Endothelial cell (in vitro differentiated cells): ENCODE results near the gene ATXN1L. TPM values are rescaled to one million over a fixed set of nuclear protein-coding genes. Genes with fewer than 3 reads are reported as not detected.
A peak's percentile ranks its signal among the peaks of the same experiment; 100 is the strongest.

Experiments used
- DNase-seq: peaks from one replicate; pipeline ENCODE4 v3.0.0; 2021; ENCODE audit warnings: low spot score
- H3K27ac Mint-ChIP-seq: one replicate; pipeline ENCODE4 v1.8.0; 2021; ENCODE audit warnings: mixed read lengths, inconsistent platforms; ENCODE audit not compliant: unreplicated experiment
- H3K27me3 Mint-ChIP-seq: one replicate; pipeline ENCODE4 v1.8.0; 2021; ENCODE audit warnings: mild to moderate bottlenecking, moderate library complexity, mixed read lengths, inconsistent platforms; ENCODE audit not compliant: unreplicated experiment
- H3K36me3 Mint-ChIP-seq: one replicate; pipeline ENCODE4 v1.8.0; 2021; ENCODE audit warnings: mild to moderate bottlenecking, low read depth, mixed read lengths, inconsistent platforms; ENCODE audit not compliant: unreplicated experiment
- H3K4me1 Mint-ChIP-seq: one replicate; pipeline ENCODE4 v1.8.0; 2021; ENCODE audit warnings: mild to moderate bottlenecking, mixed read lengths, inconsistent platforms; ENCODE audit not compliant: unreplicated experiment
- H3K4me3 Mint-ChIP-seq: one replicate; pipeline ENCODE4 v1.8.0; 2021; ENCODE audit warnings: mild to moderate bottlenecking, mixed read lengths, inconsistent platforms; ENCODE audit not compliant: unreplicated experiment
- H3K9me3 Mint-ChIP-seq: one replicate; pipeline ENCODE4 v1.8.0; 2021; ENCODE audit warnings: mixed read lengths, inconsistent platforms; ENCODE audit not compliant: unreplicated experiment
- total RNA-seq: library from RNA; stranded (reverse); fragmentation: NEBNext Ultra II Directional; extraction: Animal tissue kit (Norgen Biotek cat#: 25700); gene quantifications from one replicate; pipeline ENCODE4 v1.2.1, GENCODE V29; 2021; ENCODE audit not compliant: unreplicated experiment
- TF ChIP-seq, protein P1 (sequence below): fragments of 200-600 bp; sonication (generic); IDR thresholded peaks from one replicate; pipeline ENCODE4 v1.5.0; 2021; ENCODE audit warnings: antibody characterized with exemption; ENCODE audit not compliant: unreplicated experiment

ATXN1L gene
- total RNA-seq, 1 donor from 2014 or later: 34.4 TPM

DNA sequence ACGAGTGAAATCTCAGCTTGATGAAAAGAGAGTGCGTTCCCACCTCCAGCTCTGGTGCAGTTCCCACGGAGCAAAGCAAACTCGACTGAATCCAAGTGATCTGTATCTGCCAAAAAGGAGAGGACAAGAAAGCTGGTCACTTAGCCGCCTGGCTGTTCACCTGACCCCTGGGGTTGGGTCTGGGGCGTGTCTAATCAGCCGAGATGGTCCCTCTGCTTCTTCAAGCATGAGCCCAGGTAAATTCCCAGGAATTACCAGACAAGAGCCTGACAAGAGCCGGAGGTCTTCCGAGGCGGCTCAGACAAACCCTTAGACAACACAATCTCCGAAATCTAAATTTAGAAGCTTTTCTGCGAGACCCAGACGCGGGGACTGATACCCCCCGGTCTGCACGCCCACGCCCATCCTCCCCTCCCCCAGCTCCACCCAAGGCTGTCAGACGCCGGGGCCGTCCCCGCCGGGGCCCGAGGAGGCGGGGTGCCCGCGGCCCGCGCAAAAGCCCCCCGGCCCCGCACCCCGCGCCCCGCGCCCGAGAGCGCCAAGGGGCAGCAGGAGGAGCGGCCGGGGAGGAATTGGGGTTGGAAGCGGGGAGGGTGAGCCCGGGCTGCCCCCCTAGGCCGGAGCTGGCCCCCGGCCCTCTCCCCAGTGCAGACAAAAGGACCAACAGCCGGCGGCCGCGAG, 37.5 kb downstream of the ATXN1L start:
- H3K4me3 Mint-ChIP-seq: peak overlapping the region; percentile 93

DNA sequence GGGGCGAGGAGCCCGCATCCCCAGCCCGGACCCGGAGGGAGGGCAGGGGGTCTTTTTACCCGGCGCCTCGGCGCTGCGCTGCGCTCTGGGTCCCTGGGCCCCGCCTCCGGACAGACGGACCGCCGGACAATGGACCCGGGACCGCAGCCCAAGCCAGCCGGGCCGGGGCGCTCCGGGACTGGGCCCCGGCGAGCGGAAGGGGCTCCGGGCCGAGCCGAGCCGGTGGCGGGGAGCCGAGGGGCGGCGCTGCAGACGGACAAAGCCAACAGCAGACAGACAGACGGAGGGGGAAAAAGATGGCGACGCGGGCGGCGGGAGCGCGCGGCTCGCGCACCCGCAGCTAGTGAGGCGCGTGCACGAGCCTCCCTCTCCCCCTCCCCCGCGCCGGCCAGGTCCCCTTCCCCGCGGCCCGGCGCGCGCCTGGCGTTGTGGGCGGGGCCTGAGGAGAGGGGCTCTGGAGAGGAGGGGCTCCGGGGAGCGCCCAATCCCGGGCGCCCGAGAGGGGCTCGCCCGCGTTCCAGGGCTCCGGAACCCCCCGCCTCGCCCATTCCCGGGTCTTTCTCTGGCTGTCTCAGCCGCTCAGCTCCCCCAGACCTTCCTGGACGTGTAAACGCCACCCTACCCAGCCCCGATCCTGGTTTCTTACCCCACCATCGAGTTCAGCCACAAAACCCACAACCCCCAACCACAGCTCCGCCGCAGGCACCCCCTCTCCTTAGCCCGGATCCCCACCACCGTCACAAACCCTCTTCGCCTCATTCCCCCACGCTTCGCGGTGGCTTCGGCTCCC, 38.3 kb downstream of the ATXN1L start, which contains the start of gene ZNF821:
Gene ZNF821 (minus strand): TSS at position 334 of the 790 bp plus-strand sequence. CDS start 4,236 bp downstream, outside the sequence.
- Mint-ChIP-seq H3K36me3 (peaks cover 12% of the 10 kb centered on the region), H3K27me3 (peaks cover 4% of the 10 kb centered on the region), H3K27ac (peak within 1 kb of the TSS; percentile 67), H3K4me1 (peaks cover 33% of the 10 kb centered on the region), H3K9me3 (no peaks in the 10 kb centered on the region), H3K4me3 (peak within 1 kb of the TSS; percentile 93)
- TF ChIP-seq, protein P1, sequence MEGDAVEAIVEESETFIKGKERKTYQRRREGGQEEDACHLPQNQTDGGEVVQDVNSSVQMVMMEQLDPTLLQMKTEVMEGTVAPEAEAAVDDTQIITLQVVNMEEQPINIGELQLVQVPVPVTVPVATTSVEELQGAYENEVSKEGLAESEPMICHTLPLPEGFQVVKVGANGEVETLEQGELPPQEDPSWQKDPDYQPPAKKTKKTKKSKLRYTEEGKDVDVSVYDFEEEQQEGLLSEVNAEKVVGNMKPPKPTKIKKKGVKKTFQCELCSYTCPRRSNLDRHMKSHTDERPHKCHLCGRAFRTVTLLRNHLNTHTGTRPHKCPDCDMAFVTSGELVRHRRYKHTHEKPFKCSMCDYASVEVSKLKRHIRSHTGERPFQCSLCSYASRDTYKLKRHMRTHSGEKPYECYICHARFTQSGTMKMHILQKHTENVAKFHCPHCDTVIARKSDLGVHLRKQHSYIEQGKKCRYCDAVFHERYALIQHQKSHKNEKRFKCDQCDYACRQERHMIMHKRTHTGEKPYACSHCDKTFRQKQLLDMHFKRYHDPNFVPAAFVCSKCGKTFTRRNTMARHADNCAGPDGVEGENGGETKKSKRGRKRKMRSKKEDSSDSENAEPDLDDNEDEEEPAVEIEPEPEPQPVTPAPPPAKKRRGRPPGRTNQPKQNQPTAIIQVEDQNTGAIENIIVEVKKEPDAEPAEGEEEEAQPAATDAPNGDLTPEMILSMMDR: peak; percentile 53
- peak; percentile 91 for DNase-seq

More for the DNA sequence above, 37.5 kb downstream of the ATXN1L start:
- H3K9me3 Mint-ChIP-seq: no peaks in the 10 kb centered on the region
- peaks cover 15% of the 10 kb centered on the region for H3K36me3 Mint-ChIP-seq
- TF ChIP-seq, protein P1: no peak
- peak; percentile 47 for DNase-seq
- peaks cover 4% of the 10 kb centered on the region for H3K27me3 Mint-ChIP-seq
- H3K27ac Mint-ChIP-seq: peak overlapping the region; percentile 67
- peaks cover 33% of the 10 kb centered on the region for H3K4me1 Mint-ChIP-seq

DNA sequence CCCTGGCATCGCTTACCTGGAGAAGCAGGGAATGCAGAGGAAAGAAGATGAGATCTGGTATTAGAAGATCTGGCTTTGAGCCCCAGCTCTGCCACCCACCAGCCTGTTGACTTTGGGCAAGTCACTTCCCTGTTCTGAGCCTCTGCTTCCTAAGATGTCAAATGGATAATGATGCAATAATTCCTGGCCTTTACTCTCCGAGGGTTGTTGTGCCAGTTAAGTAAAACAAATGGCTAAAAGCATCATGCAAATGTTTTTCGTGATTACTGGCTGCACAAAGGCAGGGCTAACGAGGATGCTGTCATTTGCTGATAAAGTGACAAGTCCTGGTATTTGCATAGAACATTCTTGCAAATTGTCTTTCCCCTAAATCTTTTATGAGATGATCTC, 39.5 kb downstream of the ATXN1L start:
- Mint-ChIP-seq H3K4me3 (peak overlapping the region; percentile 91), H3K36me3 (no peaks in the 10 kb centered on the region), H3K9me3 (no peaks in the 10 kb centered on the region), H3K27me3 (peaks cover 4% of the 10 kb centered on the region), H3K27ac (peak overlapping the region; percentile 61), H3K4me1 (peaks cover 24% of the 10 kb centered on the region)
- TF ChIP-seq, protein P1: no peak
- DNase-seq: no peak

DNA sequence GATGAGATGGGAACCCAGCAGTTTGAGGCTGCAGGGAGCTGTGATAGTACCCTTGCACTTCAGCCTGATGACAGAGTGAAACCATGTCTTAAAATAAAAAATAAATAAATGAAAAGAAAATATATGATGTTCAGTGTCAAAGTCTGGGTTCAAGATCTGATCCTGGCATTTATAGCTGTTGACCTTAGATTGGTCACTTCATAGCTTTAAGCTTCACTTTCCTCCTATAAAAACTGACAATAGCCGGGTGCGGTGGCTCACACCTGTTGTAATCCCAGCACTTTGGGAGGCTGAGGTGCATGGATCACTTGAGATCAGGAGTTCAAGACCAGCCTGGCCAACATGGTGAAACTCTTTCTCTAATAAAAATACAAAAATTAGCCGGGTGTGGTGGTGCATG, 43.4 kb downstream of the ATXN1L start:
- H3K27ac Mint-ChIP-seq: no peak overlapping the region
- no peaks in the 10 kb centered on the region for H3K4me1 Mint-ChIP-seq
- no peaks in the 10 kb centered on the region for H3K36me3 Mint-ChIP-seq
- TF ChIP-seq, protein P1: no peak
- no peak for DNase-seq
- H3K9me3 Mint-ChIP-seq: no peaks in the 10 kb centered on the region
- H3K4me3 Mint-ChIP-seq: no peak overlapping the region
- H3K27me3 Mint-ChIP-seq: peaks cover 5% of the 10 kb centered on the region

DNA sequence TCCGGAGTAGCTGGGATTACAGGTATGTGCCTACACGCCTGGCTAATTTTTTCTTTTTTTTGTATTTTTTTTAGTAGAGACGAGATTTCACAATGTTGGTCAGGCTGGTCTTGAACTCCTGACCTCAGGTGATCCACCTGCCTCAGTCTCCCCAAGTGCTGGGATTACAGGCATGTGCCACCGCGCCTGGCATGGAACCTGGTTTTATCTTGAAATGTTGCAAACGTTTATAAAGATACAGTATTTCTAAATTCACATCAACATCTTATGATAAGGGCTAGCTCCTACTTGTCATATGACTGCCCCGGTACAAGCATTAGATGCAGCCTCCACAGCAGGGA, 48.1 kb downstream of the ATXN1L start:
- TF ChIP-seq, protein P1: no peak
- peaks cover 12% of the 10 kb centered on the region for H3K27me3 Mint-ChIP-seq
- no peak for DNase-seq
- peak overlapping the region; percentile 99 for H3K4me3 Mint-ChIP-seq
- peaks cover 5% of the 10 kb centered on the region for H3K4me1 Mint-ChIP-seq
- peaks cover 4% of the 10 kb centered on the region for H3K36me3 Mint-ChIP-seq
- H3K27ac Mint-ChIP-seq: peak overlapping the region; percentile 99
- no peaks in the 10 kb centered on the region for H3K9me3 Mint-ChIP-seq
